PC-3 (cell line): ENCODE results near the gene LIN54.

ENCODE experiments used
- EZH2 ChIP-seq: fragments of 300-600 bp; sonication (generic); IDR thresholded peaks from one replicate; pipeline ENCODE4 v1.6.1; 2017; ENCODE audit warnings: antibody characterized with exemption, mild to moderate bottlenecking, low read length; ENCODE audit not compliant: unreplicated experiment
- EZH2phosphoT487 ChIP-seq: fragments of 300-600 bp; sonication (generic); IDR thresholded peaks from 2 replicates; pipeline ENCODE4 v1.6.1; 2018; ENCODE audit warnings: mild to moderate bottlenecking, antibody characterized with exemption, low read length, borderline replicate concordance
- TF ChIP-seq, protein P1 (sequence below): fragments of 300-600 bp; sonication (generic); conservative IDR thresholded peaks from 2 replicates; pipeline ENCODE4 v1.5.1; 2017; ENCODE audit warnings: antibody characterized with exemption, low read depth, mild to moderate bottlenecking, low read length

DNA sequence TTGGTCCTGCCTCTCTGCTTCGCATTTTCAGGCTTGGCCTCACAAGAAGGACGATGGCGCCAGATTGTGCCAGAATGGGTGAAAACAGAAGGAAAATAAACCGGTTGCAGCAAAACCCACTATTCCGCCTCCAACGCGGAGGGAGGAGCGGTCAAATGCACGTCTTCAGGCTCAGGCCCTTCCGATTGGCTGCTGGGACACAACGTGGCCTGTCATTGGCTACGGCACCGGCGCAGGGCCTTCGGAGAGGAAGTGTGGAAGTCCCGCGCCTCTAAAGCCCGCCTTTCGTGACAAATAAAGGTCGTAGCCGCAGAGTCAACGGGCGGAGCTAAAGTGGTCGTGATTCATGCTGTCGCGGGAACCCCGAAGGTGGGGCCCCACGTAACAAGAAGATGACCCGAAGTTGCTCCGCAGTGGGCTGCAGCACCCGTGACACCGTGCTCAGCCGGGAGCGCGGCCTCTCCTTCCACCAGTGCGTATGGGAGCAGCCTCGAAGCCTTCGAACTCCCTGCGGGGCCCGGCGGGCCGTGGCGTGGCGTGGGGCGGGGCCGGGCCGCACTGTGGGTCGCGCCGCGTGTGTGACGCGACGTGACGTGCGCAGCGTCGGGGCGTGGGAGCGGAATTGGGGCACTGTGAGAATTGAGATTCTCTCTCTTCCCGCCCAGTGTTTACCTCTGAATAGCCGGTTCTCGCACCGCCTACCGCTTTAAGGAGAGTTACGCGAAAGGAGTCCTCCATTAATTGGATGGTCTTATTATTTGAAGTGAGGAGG lies 110.0 kb downstream of the LIN54 start, which contains the start of gene THAP9:
- TF ChIP-seq, protein P1, sequence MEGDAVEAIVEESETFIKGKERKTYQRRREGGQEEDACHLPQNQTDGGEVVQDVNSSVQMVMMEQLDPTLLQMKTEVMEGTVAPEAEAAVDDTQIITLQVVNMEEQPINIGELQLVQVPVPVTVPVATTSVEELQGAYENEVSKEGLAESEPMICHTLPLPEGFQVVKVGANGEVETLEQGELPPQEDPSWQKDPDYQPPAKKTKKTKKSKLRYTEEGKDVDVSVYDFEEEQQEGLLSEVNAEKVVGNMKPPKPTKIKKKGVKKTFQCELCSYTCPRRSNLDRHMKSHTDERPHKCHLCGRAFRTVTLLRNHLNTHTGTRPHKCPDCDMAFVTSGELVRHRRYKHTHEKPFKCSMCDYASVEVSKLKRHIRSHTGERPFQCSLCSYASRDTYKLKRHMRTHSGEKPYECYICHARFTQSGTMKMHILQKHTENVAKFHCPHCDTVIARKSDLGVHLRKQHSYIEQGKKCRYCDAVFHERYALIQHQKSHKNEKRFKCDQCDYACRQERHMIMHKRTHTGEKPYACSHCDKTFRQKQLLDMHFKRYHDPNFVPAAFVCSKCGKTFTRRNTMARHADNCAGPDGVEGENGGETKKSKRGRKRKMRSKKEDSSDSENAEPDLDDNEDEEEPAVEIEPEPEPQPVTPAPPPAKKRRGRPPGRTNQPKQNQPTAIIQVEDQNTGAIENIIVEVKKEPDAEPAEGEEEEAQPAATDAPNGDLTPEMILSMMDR: no peak
- TF ChIP-seq EZH2phosphoT487 (no peak), EZH2 (no peak)
